Endothelial cell of hepatic sinusoid (primary cell): ENCODE results near the gene WWC2.
"Not testable (repeated sequence)": the region's sequence is repeated elsewhere in the genome, so short reads cannot be mapped to it uniquely, and the experiment has no call there.

ENCODE experiments used
- in situ Hi-C: cut with HindIII; loops from 2 replicates; pipeline ENCODE4 v1.10.0; 2017; ENCODE audit warnings: low sequenced_read_pairs

Gene WWC2

DNA sequence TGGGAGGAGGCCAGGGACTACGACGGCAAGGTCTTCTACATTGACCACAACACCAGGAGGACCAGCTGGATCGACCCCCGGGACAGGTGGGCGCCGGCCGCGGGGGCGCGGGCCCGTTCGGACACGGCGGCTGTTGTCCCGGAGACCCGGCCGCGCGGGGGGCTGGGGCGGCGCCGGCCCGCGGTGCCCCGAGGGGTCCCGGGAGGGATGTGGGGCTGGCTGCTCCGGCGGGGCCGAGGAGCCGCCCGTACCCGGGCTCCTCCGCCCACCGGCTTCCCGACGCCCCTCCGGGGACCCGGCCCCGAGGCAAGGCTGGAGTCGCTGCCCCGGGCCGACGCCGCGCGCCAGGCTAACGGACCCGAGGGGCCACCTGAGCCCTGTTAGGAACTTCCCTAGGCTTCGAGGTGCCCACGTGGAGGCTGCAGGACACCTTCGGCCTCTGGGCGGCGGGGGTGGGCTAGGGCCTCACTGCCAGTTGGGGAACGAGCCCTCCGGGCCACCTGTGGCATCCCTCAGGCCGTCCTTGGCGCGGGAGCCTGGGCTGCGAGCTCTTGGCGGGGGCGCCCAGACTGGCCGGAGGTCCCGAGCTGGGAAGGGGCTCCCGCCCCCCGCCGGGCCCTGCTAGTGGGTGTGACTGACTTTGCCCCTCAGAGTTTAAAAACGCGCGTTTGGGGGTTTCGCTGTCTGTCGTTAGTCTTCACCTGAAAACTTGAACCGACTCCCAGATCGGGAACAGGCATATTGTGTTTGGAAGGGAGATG is 660 bp downstream of the WWC2 start:
- in situ Hi-C loops: loop anchor here (10.0 kb wide), 1 partner anchor 155 kb away; no protein-coding TSS in a partner anchor

DNA sequence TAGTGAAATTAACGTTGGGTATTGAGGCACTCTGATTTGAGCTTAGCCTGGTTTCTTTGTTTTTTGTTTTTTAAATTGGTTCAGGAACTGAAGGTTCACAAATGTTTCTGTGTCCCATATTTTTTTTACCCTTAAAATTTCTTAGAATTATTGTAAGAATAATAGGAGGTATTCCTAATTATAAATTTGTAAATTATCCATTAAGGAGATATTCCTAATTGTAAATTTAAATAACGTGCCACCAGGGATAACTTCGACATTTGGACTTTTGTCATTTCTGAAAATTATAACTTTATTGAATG is 1.2 kb downstream of the WWC2 start:
- in situ Hi-C loops: no loop called here

DNA sequence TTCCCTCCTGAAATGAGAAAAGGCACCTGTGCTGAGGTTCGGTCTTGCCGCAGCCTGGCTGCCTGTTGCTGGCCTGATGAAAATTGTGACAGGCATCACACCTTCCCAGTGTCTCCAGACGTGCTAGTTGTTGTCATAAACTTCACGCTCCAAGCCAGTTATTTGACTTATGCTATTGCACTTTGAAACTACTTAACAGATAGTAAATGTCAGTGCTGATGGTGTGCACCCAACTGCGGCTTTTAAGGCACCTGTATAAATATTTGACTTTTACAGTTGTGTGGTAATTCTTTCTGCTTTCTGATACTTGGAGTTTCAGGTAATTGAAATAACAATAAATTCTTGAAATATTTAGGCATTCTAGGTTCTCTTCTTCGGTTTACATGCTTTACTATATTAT is 1.8 kb downstream of the WWC2 start:
- in situ Hi-C loops: no loop called here

DNA sequence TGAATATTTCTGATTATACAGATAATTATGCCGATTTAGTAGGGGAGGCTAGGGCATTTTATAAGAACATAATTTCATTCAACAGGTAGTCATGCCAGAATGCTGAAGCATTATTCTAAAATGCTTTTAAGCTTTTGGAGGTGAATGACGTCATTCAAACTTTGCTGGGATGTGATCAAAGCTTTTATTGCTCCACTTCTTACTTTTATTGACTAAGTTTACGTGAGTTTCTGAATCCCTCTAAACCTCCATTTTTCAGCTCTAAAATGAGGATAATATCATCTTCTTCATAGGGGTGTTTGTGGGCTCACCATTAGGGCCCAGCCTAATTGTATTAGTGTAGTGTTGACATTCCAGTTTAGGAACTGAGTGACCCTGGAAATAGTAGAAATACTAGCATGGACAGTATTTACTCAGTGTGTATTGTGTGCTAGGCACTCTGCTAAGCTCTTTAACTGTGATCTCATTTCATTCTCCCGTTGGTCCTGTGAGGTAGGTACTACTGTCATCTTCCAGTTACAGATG is 3.0 kb downstream of the WWC2 start:
- in situ Hi-C loops: no loop called here

DNA sequence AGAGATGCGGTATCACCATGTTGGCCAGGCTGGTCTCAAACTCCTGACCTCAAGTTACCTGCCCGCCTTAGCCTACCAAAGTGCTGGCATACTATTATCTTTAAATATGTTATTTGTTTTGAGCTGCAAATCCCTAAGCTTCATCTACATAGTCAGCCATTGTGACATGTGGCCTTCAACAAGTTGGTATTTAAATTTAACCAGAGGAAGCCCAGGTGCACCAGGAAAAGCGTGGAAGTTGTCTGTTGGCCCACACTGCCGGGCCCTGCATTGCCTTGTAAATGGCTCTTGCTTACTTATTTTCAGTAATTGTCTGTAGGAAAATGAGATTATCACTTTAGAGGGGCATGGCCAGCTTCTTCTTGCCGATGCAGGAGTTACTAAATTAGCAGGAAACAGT is 6.0 kb downstream of the WWC2 start:
- in situ Hi-C loops: no loop called here

DNA sequence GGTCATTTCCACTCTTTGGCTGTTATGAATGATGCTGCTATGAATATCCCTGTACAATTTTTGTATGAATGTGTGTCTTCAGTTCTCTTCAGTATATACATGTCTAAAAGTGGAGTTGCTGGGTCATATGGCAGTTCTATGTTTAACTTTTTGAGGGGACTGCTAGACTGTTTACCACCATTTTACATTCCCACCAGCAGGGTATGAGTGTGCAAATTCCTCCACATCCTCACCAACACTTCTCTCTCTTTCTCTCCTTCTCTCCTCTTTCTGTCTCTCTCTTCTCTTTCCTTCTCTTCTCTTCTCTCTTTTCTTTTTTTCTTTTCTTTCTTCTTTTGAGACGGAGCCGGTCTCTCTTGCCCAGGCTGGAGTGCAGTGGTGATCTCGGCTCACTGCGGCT is 7.8 kb downstream of the WWC2 start:
- in situ Hi-C loops: no loop called here

DNA sequence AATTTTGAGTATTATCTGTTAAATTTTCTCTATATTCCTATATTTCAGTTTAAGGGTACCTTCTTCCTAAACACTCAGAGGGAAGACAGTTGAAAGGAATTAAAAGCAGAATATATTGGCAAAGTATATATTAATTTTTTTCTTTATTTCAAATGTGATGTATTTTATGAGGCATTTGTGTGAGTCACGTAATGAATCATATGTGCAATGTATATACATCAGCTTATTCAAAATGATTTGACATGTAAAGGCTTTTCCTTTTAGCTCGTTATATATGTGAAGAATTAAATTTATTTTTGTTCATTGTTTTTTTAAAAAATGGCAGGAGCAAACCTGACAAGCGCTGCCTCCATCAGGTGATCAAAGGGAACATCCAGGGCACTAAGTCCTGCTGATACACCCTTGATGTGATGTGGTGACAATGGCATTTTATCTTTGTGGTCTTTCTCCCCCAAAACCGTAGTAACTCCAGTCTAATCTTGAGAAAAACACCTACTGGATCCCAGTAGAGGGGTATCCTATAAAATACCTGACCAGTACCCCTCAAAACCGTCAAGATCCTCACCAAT is 8.9 kb downstream of the WWC2 start:
- in situ Hi-C loops: no loop called here

DNA sequence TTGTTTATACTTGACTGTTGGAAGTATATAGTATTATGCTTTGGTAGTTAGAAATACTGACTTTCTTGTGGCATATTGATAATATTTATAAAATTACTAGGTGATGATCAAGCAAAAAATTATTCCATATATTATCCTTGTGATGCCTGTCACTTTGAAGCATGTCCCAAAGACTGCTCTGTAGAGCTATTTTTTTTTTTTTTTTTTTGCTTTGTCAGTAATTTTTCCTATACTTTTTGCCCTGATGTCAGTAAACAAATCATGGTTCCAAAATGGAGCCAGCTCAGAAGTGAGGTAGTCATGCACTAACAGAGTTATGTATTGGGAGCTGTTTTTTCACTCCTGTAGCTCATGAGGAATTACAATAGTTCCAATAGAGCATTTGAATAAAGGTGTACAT is 11.2 kb downstream of the WWC2 start:
- in situ Hi-C loops: no loop called here

DNA sequence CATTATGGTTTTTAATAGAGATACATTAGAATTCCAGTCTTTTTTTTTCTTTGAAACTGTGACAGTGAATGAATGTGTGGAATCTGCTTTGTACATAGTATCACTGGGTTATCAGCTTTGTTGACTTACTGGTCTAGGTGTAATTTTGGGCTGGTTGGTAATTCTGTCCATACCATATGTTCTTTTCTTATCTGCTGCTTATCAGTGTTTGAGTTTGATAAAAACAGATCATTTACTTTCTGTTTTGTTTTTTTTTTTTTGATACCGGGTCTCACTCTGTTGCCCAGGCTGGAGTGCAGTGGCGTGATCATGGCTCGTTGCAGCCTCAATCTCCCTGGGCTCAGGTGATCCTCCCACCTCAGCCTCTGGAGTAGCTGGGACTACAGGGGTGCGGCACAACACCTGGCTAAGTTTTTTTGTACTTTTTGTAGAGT is 12.4 kb downstream of the WWC2 start:
- in situ Hi-C loops: no loop called here

DNA sequence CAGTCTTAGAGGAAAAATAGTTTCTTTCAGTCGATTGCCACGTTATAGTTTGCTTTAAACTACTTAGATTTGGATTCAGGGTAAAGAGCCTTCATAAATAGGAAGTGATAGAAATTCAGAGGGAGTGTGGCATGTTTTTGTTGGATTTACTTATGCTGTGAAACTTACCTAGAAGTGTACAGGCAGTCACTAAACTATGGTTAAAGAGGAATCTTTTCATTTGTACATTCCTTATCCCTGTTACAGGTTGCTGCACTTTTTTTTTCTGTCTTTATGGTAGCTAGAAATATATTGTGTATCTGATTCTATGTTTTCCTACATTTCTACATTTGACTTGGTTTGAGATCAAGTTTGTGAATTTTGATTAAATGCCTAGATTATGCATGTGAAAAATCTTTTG is 19.1 kb downstream of the WWC2 start:
- in situ Hi-C loops: no loop called here

DNA sequence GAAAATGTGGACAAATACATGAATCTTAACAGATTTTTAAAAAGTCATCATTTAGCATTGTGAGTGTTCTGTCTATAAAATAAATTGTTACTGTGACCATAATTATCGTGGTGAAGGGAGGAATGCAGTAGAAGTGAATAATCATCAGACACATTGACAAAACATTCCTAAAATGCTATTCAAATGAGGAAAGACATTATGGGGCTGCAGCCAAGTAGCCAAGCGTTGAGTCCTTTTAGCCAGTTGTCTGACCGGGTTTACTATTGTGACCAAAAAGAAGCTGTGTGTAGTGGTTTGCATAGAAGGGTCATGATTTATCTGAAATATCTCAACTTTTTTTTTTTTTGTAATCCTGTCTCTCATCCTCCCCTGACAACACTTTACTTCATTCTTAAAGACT is 19.5 kb downstream of the WWC2 start:
- in situ Hi-C loops: no loop called here

DNA sequence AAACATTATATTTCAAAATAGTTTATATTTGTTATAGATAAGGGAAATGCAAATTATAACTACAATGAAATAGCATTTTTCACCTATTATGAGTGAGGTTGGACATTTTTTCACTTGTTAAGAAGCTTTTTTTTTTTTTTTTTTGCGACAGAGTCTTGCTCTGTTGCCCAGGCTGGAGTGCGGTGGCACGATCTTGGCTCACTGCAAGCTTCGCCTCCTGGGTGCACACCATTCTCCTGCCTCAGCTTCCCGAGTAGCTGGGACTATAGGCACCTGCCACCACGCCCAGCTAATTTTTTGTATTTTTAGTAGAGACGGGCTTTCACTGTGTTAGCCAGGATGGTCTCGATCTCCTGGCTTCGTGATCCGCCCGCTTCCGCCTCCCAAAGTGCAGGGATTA is 22.6 kb downstream of the WWC2 start:
- in situ Hi-C loops: not testable (repeated sequence)

DNA sequence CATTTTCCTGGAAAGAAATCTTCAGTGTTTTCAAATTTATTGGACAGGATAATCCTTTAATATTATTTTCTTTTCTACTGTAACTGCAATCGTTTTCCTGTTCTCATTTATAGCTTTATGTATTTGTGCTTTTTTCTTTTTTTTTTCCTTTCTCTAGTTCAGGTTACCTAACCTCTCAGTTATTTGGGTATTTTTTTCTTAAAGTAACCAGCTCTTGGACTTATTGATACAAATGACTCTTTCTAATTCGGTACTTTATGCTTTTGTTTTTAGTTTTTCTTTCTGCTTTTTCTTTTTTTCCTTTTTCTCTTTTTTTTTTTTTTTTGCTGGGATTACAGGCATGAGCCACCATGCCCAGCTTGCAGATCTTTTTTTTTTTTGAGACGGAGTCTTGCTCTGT is 25.2 kb downstream of the WWC2 start:
- in situ Hi-C loops: no loop called here

DNA sequence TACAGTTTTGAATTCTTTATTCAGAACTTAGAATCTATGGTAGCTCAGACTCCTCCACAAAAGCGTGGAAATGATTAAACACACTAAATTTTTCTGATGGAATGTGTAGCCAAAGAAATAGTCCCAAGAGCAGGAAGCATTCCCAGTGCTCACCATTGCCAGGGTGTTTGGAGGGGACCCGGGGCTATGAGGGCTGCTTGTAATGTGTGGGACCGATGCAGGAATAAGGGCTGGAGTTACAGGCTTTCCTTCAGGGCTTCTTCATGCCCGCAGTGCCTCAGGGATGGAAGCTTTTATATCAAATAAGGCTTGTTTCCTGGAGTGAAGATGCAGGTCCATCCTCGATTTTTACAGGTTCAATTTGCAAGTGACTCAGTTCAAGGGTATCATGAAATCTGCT is 25.8 kb downstream of the WWC2 start:
- in situ Hi-C loops: no loop called here

DNA sequence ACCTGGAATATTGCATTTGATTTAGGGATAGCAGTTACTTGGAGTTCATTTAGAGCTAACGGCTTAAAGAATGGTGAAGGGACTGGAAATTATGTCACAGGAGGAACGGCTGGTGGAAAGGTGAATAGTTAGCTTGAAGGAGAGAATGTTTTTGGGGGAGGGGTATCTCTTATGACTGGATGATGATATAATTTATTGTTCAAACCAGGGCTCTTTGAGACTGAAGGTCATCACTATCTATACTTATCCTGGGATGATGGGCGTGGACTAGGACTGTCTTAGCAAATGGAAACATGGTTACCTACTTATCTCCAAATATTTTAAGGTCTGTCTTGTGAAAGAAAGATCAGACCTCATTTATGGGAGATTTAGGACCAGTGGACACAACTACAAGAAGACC is 30.1 kb downstream of the WWC2 start:
- in situ Hi-C loops: no loop called here

DNA sequence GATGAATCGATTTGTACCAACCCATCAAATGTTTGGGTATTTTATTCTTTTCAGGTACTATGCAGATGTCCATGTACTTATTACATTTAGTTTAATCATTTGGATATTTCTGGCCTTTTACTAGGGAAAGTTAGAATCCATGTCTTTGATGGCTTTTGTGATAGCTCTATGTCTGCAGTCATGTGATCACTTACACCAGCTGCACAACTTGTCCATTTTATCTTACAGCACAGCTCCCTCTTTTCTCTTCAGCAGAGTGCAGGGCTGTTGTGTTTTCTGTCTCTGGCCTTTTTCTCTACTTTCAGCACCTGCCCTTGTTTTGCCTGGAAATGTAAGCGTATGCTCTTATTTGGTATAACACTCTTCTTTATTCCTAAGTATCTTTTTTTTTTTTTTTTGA is 30.6 kb downstream of the WWC2 start:
- in situ Hi-C loops: no loop called here

DNA sequence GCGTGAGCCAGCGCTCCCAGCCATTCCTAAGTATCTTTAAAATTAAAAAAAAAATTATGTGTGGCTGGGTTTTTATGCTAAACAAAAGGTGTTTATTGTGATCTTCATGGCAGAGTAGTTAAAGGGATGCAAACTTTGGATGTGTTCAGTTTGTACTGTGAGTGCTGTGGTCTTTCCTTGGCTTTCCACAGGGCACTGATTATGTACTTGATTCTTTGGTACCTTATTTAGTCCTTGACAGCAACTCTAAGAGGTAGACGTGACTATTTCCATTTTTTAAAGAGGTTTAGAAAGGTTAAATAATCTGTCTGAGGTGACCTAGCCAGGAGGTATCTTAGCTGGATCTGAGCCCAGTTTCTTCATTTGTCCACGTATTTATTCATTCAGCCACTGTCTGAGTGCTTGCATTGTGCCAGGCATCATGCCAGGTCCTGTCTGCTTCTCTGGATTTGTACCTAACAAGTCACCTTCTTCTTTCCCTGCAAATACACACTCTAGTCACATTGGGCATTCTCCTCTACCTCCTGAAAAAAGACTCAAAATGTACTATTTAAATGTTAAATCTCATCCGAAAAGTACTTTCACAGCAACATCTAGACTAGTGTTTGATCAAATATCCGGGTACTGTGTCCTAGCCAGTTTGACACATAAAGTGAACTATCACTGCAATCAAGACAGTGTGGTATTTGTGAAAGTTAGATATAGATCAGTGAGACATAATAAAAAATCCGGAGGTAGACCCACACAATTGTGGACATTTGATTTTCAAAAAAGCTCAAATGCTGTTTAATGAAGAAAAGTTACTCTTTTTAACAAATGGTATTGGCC is 31.5 kb downstream of the WWC2 start:
- in situ Hi-C loops: no loop called here

DNA sequence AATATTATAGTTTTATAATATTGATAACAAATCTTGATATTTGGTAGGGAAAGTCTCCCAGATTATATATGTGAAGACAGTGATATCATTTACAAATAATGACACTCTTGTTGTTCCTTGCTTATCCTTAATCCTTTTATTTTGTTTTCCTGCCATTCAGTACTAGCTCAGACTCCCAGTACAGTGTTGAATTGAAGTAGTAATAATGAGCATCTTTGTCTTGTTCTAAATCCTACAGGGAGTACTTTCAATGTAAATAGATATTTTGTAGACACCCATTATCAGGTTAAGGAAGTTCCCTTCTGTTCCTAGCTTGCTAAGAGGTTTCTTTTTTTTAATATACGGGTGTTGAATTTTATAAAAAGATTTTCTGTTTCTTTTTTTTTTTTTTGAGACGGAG is 33.0 kb downstream of the WWC2 start:
- in situ Hi-C loops: no loop called here

DNA sequence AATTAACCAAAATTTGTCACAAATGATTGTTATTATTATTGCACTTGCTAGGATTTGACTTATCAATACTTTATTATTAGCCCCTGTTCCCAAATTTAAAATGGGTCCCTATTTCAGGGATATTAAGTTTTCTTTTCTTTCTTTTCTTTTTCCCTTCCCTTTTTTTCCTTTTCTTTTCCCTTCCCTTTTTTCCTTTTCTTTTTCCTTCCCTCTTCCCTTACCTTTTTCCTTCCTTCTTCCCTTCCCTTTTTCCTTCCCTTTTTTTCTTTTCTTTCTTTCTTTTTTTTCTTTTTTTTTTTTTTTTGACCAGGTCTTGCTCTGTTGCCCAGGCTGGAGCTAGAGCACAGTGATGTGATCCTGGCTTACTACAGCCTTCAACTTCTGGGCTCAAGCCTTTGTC is 33.8 kb downstream of the WWC2 start:
- in situ Hi-C loops: no loop called here

DNA sequence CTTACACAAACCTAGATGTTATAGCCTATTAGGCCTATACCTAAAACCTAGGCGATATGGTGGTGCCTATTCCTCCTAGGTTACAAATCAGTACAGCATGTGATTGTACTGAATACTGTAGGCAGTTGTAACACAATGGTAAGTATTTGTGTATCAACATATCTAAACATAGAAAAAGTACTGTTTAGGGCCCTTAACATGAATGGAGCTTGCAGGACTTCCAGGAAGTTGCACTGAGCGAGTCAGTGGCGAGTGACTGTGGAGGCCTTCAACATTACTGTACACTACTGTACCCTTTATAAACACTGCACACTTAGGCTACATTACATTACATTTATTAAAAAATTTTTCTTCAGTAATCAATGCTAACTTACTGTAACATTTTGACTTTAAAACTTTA is 37.8 kb downstream of the WWC2 start:
- in situ Hi-C loops: no loop called here

DNA sequence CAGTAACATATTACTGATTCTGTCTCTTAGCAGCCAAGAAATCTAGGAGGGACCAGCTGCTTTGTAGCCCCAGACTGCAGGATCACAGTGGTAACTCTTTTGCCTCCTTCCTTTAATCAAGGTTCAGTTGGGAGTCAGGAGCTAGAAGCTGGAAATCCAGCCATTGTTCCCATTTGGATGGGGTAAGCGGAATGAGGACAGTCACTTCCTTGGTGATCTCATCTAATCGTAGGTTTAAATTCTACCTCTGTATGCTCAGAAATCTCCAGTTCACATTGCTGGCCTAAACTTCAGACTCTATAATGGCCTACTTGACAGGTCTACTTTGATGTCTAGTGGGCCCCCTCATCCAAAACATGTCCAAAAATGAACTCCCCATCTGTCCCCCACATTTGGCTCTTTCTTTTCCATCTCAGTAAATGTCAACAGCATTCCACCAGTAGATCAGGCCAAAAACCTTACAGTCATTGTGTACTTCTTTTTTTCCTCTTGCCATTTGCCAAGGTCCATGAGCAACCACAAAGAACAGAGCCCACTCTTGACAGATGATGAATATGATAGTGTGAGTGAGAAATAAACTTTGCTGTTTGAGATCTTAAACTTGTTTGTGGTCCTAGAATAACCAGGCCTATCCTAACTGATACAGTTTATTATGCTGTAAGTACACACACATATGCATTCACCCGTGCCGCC is 40.1 kb downstream of the WWC2 start:
- in situ Hi-C loops: no loop called here
